CD4-positive, alpha-beta T cell treated with Interferon alpha-2 for 1 hour (primary cell): ENCODE measurements around the gene NELFA.

ENCODE experiments used
- DNase-seq, 2 donors: peaks; one replicate each; pipeline ENCODE4 v3.0.0-alpha.2; 2020 to 2022

Gene NELFA

DNA sequence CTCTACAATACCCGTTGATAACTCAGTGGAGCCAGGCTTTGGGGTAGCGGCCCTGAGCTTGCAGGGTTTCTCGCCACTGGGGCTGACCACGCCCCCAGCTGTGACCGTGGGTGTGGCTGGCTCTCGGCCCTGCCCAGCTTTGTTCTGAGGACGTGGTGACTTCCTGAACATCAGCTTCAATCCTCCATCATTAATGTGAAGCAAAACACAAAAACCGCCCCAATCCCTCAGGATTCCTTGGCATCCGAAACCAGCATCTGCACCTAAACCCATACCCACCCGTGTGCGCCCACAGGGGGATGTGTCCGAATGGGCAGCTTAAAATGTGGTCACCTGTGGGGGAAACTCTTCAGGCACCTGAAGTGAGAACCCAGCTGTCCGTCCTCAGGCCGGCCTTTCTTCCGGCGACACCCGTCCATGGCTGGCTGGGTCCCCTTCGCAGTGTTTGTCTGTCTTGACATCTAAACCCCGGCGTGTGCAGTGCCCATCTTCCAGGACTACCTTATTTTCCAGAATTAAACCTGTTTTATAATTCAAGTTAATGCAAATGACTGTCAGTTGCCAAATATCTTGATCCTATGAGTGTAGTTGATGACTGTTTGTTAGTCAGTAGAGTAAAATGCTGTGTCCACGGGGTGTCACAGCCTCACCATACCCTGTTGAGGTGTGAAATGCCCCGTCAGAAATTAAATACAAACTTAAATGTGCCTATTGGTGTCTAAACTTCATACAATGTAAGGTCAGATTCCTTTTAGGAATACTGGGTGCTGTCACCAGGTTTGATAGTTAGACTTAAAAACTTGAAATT is 27.3 kb downstream of the NELFA start:
- peak in 1 of 2 donors; percentile 10 for DNase-seq

DNA sequence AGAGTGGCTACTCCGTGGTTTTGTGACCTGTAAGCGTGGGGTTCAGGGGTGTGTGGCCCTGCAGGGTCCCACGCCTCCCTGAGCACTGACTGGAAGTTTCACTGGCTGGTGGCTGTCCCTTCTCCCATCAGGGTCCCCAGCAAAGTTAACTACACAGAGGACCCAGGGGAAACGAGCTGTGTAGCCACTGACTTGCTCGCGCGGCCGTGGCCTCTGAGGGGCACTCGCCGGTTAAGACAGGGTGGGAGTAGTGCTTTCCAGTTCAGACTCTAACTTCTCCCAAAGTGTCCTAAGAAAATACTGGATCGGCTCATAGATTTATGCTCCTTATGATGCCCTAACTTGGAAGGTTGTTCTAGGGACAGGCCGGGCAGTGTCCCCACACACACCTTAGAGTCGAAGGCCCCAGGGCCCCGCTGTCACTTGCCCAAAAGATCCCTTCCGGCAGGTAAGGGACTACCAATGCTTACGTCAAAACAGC is 28.2 kb downstream of the NELFA start:
- DNase-seq = no peak

DNA sequence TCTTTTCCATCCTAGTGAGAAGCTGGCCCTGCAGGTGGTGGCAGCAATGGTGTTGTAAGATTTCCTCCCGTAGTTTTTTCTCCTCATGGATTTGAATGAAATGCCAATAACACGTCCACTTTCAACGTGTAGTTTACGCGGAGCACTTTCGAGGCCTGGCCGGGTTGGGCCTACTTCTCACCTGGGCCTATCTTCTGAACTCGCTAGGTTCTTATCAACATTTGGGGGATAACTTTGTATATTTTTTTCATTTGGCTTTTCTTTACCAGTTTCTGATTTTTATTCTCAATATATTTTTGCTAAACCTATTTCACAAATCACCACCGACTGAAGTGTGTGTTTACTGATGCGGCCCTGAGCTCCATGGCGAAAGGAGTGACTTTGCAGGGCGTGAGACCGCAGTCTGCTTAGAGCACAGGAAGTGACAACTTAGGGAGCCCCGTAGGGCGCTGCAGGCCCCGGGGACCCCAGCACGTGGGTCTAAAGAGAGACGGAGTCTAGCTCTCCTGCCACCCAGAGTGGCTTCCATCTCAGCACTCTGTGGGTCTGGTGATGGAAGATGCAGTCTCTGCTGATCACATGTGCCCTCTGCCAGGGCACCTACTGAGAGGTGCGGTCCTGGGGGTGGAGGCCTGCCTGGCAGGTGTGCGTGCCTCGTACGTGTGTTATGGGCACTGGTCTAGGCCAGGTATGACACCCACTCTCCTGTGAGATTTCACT is 29.1 kb downstream of the NELFA start:
- no peak for DNase-seq

DNA sequence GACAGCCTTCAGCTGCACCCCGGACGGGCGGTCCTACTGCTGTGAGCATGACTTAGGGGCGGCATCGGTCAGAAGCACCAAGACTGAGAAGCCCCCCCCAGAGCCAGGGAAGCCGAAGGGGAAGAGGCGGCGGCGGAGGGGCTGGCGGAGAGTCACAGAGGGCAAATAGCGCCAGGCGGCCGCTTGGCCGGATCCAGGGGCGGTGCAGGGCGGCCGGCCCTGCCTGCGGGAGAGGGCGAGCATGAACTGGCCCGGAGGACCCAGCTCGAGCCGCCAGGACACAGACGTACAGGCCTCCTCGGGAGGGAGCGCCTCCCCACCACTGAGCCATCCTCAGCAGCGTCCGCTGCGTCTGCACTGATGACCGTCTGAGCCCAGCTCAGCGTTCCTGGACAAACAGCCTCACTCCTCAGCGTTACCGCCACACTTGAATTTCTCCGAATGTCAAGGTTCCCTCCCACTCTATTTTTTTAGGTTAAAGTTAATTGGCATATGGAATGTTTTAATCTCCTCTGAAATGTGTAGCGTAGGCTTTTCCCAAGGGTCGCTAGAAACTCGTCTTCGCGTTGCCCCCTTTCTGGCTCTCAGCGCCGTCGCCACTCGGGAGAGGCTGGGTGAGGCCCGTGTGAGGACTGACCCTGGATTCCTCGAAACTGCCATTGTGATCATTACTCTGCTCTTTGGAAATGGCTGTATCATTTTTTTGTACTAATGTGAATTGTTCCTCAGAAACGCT is 29.9 kb downstream of the NELFA start:
- DNase-seq = no peak

DNA sequence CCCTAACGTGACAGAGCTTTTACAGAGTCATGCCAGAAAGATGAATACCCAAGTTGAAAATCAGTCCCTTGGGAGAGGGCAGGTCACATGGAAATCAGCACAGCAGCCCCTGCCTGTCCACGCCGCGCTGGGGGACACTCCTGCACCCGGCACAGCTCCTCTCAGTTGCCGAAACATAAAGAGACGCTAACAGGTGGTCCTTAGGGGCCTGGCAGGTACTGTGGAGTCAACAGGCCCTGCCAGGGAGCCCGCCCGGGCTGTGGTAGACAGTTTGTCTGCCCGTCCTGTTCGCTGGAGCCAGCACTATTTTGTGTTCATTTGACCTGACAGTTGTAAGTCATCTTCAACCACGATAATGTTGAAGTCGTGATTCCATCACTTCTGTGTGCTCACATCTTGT is 30.5 kb downstream of the NELFA start:
- DNase-seq = no peak

DNA sequence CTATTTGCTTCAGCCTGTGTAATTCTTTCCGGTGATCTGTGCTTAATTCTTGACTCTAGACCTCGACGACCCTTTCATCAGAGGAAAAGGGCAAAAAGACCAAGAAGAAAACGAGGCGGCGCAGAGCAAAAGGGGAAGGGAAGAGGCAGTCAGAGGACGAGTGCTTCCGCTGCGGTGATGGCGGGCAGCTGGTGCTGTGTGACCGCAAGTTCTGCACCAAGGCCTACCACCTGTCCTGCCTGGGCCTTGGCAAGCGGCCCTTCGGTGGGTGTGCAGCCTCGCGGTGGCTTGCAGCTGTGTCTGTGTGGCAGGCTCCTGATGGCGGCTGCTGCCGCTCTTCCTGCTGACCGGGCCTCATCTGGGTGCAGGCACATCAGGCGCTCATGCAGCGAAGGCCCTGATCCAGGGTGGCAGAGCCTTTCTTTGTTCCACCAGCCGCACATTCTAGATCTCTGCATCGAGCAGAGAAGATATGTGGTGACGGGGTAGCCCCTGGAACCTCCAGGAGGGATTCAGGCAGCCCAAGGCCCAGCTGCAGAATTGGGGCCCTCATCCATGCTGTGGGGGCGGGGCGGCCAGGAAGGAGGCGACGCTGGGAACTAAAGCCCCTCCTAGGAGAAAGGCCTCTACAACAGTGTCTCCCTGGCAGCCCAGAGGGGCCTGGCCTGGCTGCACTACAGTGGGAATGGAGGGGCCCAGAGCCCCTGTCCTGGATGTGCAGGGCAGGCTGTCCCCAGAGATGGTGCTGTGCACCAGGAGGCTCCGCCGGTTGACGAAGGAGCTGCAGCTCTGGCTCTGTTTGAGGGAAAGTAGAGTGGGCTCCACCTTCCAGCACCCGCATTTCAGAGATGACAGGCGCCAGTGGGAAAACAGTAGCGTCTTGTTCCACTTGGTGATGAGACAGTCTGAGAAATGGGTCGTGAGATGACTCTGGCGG is 32.1 kb downstream of the NELFA start:
- DNase-seq = no peak

DNA sequence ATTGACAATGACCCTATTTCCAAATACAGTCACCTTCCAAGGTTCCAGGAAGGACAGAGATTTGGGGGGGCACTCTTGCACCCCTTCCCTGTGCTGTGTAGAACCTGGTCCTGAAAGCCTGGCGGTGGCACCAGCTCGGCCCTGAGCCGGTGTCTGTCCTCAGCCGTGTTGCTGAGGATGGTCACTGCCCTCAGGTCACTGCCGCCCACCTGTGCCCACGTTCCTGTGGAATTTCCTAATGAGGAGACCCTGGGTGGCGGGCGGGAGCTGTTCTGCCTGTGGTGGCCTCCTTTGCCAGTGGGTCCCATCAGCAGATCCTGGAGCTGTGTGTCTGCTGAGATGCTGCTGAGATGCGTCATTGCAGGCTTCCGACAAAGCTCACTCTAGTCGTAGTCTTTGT is 32.9 kb downstream of the NELFA start:
- no peak for DNase-seq

DNA sequence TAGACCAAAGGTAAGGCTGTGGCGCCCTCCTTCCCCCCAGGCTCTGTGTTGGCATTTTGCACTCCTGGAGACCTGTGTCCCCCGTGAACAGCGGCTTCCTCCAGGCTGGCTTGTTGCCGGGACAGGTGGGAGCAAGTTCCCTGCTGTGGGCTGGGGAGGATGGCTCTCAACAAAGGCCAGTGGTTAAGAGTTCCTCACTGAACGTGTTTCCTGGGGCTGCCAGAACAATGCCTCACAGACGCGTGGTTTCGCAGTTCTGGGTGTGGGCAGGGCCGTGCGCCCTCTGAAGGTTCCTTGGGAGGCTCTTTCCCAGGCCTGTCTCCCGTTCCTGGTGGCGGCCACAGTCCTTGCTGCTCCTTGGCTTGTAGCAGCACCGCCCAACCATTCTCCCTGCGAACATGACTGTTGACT is 33.4 kb downstream of the NELFA start:
- no peak for DNase-seq

DNA sequence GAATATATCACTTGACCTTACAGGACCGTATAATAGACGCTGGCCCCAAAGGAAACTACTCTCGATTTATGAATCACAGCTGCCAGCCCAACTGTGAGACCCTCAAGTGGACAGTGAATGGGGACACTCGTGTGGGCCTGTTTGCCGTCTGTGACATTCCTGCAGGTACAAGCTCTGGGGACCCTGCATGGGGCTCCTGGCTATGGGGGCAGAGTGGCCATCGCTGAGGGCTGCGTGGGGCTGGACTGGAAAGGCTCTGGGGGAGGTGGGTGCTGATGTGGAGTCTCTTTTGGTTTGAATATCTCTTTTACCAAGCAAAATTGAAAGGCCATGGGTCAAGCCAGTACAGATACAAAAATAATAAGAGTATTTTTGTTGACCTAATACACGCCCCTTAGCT is 33.9 kb downstream of the NELFA start:
- no peak for DNase-seq

DNA sequence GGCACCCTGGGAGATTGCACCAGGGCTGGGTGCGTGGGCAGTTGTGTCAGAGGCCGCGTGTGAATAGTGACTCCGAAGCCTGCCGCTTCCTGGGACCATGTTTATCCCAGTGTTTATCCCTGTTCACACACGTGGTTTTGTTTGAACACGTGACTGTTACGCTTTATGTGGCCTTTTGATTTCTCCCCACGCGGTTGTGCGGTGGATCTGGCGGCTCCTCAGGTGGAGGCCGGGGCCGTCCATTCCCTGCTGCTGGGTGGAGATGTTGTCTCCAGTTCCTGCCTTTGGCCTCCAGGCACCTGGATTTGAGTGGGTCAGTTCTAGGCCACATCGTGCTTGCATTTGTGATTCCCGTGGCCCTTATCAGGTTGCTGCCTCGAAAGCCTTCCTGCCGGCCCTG is 35.1 kb downstream of the NELFA start:
- DNase-seq = no peak

DNA sequence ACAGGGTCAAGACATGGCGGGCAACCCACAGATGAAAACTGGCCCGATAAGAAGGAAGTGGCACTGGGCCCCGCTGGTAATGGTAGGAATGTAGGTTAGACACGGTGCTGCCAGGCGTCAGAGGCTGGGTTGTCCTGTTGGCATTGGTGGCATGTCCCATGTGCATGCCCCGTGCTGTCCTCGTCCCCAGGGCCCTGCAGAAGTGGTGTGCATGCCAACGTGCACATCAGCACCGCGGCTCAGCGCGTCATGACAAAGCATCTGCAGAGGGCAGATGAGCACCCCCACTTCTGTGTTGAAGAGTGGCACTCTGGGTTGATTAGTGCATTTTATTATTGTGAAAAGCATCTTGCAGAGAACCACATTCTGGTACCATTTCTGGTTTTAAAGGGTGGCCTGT is 35.6 kb downstream of the NELFA start:
- no peak for DNase-seq

DNA sequence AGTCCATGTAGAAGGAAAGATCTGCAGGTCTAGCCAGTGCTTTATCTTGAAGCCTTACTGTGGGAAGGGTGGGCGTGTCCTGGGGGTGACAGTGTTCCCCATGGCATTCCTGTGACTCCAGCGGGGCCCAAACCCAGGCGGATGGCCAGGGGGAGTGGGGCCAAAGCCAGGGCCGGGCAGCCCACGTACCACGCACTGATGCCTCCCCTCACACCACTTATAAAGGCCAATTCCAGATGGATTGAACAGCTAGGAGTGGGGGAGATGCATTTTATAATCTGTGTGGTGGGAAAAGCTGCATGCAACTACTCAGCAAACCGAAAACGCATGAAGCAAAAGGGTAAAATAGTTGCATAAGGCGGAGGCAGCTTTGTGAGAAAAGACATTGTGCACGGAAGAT is 36.4 kb downstream of the NELFA start:
- DNase-seq = no peak

DNA sequence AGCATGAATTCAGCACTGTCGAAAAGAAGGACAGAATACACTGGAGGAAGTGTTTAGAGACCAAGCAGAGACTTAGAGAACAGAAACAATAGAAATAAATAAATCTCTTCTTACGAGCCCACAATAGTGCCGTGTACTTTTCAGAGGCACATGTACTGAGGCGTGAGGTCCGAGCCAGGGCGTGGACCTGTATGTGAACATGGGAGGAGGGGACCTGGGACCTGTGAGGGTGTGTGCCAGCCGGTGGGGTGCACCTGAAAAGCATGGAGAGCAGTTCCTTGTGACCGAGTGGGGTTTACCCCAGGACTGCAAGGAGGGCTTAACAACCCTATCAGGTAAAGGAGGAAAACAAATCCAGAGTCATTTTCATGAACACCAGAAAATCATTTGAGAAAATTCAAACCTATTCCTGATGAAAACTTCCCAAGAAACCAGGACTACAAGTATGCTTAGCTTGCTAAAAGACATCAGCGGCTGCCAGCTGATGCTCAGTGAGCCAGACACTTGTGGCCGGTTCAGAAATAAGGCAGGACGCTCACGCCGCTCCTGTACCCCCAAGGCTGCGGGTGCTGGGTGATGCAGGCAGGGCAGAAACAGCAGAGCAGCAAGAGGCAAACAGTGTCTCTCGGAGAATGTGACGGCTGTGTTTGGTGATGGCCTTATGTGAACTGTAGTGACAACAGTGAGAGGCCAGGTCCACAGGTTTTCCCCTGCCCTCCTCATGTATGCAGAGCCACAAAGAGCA is 37.1 kb downstream of the NELFA start:
- DNase-seq = no peak

DNA sequence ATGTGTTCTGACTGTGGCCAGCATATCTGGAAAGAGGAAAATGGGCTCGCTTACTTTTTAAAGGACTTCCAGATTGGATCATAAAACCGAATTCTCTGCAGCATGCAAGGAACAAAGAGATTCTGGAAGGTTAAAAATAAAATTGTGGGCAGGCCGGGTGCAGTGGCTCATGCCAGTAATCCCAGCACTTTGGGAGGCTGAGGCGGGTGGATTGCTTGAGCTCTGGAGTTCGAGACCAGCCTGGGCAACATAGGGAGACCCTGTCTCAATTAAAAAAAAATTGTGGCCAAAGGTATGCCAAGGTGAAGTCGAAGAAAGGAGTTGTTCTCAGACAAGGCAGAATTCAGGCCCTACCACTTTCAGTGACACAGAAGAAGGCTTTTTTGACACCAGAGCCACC is 37.8 kb downstream of the NELFA start:
- no peak for DNase-seq

DNA sequence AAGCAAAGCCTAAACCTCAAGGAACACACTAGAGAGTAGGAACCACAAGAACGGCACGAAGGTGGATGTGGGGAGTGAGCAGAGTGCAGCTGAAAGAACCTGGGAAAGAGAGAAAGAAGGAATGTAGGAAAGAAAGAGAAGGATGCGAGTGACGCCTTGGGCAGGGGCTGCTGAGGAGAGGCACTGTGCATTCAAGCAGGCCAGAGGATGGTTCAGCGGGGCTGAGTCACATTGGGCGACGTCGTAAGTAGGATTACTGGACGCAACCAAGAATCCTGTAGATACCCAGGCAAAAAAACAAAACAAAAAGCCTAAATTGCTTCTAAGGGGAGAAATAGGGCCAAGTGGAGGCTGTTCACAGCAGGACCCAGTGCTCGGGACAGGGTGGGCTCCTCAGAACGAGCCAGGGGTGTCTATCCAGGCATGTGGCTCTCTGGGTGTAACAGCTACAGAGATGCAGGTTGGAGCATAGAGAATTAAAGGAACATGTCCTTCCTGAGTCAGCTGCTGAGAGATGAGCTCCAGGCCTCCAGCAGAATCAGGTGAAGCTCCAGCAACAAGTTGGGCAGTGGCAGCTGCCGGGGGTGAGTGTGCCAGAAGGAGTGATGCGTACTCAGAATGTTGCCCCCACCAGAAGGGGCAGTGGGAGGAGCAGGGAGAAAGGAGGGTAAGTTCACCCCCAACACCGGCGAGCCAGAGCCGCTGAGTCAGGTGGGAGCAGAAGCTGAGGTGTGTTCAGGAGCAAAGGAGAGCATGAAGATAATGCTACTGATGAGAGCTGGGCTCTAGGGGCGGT is 38.6 kb downstream of the NELFA start:
- DNase-seq = no peak

DNA sequence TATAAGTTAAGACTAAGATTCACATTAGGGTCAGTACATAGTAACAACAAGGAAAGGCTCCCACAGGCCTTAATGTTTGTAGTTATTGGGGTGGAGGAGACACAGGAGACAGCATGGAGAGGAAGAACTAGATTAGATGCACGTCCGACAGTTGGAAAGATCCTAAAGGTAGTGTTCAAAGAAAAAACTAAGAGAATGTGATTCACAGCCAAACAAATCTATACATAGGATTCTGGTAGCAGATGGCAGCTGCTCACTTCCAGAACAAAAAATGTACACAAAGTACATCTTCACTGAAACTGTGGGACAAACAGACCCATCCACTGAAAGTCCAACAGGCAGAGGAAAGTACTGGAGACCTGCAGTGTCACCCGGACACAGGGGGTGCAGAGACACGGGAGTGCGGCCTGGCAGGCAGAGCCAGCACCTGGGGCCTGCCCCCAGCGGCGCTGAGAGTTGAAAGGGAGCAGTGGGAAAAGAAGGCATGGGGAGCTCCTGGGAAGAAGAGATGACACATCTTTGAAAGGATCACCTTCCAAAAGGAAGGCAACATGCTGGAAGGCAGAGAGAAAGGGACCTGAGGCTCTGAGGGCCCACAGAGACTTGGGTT is 40.0 kb downstream of the NELFA start:
- no peak for DNase-seq

DNA sequence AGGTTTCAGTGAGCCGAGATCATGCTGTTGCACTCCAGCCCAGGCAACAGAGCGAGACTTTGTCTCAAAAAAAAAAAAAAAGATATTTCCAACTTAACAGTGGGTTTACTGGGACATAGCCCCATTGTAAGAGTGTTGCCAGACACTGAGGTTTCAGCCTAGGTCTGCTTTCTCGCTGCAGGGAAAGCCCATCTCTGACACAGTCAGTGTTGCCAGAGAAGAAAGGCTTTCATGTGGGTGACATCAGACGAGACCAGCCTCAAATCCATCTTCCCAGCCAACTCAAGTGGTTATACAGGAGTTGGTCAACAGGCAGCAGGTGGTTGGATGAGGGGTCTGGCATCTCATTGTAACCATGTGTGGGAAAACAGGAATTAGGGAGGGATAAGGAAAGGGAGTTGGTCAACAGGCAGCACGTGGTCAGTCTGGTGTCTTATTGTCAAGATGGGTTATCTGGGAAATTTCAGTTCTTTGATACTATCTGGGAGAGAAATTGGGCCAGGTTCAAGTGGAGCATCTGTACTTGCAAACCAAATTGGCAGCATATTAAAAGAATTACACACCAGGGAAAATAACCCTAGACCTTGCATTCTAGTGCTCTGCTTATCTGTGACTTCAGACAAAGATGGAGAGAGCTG is 41.1 kb downstream of the NELFA start:
- DNase-seq = no peak

DNA sequence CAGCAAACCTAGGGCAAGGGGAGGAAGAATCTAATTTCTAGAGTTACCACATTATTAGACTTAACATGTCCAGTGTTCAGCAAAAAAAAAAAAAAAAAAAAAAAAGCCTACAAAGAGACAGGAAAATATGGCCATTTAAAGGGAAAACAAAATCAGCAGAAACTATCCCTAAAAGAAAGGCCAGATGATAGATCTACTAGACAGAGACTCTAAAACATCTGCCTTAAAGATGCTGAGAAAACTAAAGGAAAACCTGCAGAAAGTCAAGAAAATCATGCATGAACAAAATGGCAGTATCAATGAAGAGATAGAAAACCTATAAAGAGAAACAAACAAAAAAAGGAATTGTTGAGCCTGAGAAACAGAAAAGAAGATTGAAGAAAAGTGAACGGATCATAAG is 43.8 kb downstream of the NELFA start:
- DNase-seq = no peak

DNA sequence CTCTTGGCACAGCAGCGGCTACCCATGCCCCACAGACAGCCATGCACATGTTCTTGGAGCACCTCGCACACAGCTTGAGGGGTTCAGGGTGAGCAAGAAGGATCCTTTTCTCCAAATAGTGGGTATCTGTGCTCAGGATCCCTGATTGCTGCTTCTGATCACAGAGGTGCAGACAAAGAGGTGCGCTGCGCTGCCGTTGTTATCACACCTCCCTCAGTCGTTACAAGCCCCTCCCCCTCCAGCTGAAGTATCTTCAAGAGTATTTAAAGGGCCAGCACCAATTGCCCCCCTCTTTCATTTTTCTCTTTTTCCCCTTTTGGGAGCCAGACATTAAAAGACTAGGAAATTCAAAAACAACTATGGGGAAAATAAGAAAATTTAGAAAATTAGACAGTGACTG is 44.3 kb downstream of the NELFA start:
- DNase-seq = no peak

DNA sequence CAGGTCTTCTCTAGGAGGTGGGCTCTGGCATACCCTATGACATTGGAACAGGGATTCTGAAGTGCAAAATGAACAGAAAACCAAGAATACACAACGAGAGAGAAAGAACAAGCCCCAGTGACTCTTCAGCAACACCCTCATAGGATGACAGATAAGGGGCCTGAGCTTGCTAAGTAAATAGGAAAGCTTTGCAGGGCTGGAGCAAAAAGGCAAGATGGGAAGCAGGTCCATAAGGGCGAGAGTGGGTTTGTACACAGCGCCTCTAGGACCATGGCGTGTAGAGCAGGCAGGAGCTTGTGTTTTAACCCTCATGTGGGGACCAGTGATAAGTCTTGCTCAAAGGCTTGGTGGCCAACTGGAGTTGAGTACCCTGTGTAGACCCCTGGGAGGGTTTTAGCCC is 45.8 kb downstream of the NELFA start:
- no peak for DNase-seq
